Measurements from ENCODE around the gene PHF19.

The PHF19 gene

DNA sequence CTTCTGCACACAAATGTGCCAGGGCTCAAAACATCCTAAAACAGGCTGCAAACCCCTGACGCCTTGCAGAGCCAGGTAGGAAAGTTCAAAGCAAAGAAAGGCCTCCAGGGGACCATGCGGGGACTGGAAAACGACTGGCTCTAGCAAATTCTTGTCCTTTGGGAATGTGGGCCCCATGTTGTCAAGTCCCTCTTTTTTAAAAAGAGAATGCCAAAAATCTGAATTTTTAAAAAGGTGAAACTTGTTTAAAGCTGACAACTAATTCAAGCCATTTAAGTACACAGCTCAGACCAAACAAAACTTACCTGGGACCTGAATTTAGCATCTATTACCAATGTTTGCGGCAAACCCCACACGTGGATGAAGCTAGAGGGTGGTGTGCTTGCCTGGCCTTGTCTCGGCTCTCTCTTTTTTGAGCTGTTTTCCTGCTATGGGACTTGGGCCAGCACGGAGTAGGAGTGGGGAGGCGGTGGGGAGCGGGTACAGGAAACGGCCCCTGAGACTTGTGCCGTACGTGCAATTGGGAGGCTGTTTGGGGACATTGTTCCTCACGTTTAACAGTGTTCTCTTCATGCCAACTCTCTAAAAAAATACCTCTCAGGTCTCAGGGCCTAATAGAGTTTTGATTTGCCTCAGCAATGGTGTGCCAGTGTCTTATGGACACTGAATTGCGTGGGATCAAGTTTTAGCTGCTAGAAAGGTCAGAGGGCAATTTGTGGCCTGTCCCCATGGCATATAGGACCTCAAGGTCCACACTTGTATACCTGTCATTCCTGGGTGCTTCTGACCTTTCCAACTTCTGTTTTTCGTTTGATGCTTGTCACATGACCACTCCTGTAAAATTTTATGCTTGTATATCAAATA, 15.1 kb upstream of the PHF19 start:
- DNase-seq, result no peak

DNA sequence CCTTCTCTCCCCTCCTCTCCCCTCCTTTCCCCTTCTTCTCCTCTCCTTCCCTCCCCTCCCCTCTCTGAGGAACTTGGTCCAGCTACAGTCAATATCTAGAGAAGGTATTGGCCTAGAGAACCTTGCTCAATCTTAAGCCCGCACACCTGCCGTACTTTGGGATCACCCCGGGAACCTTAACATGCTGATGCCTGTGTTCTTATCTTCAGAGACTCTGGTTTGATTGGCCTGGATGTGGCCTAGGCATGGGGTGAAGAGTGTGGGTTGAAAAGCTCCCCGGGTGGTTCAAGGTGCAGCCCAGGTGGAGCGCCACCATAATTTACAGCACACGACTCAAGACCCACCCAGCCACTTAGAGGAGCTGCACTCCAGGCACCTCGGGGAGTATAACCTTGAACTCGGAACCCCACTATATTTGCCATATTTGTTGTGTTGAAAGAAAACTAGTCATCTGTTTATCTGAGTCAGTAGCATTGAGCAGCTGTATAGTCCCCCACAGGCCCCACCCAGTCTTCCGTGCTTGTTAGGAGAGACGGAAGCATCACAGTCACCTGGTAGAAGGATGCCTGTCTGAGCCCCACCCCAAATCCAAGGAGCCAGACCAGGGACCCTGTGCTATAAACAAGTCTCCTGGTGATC, 14.4 kb upstream of the PHF19 start:
- DNase-seq, result no peak

DNA sequence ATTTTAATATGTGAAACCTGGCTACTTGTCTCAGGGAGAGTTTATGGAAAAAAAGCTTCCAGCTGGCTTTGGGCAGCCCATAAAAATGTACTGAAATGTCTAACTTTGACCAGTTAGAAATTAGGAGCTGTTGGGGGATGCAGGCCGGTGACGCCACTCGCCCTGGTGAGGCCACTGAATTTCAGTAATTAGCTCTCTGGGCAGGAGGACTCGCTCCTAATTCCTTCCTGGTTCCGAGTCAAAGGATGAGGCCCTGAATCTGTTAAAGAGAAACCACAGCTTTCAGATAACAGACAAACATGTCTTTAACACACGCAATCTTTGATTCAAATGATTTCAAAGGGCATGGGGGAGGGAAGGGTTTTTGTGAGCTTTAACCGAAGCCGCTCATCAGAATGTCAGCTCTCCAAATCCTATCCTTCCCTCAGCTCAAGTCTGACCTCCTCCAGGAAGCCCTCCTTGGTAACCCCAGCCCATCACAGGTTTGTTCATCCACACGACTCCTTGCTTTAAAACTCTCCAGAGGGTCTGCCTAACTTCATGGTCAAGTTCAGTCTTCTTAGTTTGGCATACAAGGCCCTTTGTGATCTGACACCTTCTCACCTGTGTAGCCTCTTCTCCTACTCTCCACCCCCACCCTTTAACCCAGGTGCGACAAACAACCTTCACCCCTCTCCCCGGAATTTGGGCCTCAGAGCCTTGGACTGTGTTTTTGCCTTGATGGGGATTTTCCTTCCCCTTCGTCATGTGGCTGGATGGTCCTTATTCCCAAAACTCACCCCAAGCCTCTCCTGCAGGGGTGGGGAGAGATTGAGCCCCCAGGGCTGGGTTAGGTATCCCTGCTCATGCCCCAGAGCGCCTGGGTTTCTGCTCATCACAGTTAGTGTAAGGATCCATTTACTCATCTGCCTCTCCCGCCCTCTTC, 13.6 kb upstream of the PHF19 start:
- no peak for DNase-seq

DNA sequence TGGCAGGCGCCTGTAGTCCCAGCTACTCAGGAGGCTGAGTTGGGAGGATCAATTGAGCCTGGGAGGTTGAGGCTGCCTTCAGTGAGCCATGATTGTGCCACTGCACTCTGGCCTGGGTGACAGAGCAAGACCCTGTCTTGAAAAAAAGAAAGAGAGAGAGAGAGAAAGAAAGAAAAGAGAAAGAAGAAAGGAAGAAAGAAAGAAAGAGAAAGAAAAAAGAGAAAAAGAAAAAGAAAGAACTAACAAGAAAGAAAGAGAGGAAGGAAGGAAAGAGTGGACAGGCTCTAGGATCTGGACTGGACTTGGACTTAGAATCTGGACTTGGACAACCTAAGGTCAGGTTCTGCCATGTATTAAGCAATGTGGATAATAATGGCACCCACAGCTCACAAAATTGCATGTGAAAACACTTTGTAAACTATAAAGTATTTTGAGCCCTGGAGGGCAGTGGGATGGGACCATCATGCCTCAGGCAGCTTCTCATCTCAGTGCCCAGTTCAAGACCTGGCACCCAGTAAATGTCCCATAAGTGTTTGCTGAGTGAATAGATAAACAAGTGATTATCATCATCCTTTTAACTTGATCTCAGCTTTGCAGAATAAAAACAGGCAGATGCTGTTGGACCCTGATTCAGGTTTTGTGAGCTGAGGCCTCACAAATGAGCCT, 12.8 kb upstream of the PHF19 start:
- DNase-seq, result no peak

DNA sequence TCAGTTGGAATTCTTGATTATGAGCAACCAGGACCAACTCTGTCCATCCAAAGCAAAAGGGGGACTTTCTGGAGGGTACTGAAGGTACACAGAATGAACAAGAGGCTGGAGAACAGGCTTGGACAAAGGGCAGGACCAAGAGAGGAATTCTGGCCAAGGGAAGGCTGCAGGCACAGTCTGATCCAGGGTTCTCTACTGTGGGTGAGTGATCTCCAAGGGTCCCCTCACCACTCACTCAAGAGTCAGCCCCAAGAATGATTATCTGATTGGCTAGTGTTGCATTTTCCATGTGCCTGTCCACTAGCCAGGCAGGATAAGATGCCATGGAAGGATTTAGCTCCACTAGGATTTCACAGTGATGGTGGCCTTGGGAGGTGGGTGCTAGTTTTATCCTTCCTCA, 11.6 kb upstream of the PHF19 start:
- no peak for DNase-seq

DNA sequence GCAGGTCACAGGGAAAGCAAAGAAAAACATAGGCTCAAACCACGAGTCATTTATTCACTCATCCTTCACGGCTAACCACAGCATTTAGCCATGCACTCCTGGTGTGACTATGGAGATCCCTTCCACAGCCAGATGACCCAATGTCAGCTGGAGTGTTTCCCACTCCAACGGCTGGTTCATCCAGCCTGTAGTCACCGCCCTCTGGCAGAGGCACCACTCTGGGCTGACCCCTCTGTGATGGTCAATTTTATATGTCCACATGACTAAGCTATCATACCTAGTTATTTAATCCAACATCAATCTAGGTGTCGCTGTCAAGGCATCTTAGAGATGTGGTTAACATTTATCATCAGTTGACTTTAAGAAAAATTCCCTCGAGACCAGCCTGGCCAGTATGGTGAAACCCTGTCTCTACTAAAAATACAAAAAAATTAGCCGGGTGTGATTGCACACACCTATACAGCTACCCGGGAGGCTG, 9.5 kb upstream of the PHF19 start:
- no peak for DNase-seq

DNA sequence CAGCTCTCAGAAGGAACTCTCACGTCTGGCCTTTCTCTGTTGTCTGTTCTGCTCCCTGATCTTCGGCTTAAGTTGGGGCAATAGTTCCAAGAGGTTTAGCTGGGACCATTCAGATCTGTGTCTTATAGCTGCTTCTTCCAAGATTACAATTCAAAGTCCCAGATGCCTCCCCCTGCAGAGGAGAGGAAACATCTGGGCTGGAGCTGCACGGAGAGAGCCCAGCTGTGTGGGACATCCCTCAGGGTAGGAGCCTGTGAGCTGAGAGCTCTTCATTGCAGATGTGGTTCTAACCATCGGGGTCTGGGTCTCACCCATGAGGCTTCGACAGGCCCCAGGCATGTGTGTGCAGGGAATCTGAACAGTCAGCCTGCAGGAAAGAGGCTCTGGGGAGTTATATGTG, 9.0 kb upstream of the PHF19 start:
- no peak for DNase-seq

DNA sequence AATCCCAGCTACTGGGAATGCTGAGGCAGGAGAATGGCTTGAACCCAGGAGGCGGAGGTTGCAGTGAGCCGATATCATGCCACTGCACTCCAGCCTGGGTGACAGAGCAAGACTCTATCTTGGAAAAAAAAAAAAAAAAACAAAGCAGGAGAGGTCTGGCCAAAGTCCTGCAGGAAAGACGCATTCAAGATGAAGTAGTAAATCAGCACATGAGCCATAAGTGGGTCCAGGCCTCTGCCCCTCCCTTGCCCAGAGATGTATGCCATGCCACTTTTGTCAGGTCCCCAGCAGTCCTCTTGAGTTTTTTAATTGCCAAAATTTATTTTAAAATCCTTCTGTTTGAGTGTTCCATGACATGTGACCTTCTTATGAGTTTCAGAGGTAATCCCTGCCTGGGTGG, 8.5 kb upstream of the PHF19 start:
- no peak for DNase-seq

DNA sequence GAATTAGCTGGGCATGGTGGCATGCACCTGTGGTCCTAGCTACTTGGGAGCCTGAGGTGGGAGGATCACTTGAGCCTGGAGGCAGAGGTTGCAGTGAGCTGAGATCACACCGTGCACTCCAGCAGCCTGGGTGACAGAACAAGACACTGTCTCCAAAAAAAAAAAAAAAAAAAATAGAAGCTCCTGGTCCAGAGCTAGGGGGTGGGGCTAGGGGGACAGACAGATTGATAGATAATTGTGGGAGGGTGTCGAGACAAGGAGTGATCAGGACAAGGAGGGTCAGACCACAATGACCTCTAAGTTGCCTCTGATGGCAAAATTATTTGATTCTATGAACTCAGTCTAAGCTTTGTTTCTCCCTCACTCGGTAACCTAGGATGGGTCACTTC, 6.6 kb upstream of the PHF19 start:
- DNase-seq, result no peak

DNA sequence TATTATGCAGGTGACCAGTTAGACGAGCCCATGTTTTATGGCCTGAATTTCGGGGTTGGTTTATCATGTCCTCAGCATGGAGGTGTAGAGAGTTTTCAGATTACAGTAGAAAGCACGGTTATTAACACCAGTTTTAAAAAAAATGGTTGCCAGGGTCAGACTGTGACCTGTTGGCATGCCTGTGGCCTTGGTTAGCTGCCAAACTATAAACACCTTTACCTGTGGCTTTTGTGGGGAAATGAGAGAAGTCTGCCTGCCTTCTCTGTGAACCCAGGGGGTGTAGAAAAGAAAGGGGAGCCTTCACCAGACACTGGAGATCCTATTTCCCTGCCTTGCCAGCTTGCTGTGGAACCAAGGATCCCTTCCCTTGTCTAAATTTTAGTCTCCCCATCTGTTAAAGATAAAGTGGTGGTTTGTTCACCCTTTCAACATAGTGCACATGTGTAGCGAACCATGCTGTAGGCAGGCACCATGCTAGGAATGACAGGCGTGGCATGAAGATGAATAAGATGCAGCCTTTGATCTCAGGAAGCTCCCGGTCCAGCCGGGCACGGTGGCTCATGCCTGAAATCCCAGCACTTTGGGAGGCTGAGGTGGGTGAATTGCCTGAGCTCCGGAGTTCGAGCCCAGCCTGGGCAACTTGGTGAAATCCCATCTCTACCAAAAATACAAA, 6.1 kb upstream of the PHF19 start:
- no peak for DNase-seq

DNA sequence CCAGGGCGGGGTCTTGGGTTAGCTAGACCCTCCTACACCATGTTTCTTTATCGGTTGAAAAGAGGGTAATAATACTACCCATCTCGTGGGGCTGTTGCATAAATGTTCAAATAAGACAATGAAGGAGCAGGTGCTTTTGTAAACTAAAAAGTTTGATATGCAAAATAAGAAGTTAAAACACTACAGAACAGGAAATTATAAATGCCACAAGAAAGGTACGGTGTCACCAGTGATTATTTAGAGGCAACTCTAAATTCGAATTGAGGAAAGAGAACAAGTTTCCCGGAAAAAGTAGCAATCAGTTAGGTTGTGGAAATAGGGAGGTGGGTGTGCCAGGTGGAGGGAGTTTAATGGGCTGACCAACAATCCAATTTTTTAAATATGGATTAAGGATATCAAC, 2.5 kb upstream of the PHF19 start:
- no peak for DNase-seq

DNA sequence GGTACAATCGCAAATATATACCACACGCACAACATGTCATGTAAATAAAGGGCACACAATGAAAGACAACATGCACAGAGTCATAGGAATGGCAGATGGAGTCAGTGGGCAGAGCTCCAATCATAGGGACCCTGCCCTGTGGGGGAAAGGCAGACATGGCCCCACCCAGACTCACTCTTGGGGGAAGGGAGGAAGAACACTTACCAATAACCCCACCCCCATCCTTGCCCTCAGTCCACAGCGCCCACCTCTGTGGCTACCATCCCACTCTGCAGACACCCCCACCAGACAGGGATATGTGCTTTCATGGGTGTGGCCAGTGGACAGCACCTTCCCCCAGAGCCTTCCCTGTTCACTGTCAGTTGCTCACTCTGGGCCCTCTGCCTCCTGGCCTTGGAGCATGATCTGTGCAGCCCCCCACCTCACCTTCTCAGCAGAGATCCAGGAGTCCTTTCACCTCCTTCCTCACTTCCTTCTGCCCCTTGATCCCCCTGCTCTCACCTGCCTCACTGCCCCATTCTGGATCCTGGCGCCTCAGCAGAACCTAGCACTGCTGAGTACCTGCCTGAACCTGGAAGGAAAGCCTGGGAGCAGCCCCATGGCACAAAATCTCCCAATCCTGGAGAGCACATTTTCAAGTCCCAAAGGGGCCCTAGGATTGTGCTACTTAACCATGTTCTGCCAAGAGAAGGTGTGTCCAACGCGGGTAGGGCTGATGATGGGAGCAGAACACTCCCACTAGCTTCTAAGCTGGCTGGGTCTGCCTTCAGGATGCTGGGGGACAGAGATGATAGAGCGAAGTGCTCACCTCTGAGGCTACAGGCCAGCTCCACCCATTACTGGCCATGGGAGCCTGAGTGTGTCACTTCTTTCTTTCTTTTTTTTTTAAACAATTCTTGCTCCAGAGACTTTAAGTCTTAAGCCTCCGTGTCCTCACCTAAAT, 1.5 kb upstream of the PHF19 start:
- DNase-seq, result peak; percentile 58

DNA sequence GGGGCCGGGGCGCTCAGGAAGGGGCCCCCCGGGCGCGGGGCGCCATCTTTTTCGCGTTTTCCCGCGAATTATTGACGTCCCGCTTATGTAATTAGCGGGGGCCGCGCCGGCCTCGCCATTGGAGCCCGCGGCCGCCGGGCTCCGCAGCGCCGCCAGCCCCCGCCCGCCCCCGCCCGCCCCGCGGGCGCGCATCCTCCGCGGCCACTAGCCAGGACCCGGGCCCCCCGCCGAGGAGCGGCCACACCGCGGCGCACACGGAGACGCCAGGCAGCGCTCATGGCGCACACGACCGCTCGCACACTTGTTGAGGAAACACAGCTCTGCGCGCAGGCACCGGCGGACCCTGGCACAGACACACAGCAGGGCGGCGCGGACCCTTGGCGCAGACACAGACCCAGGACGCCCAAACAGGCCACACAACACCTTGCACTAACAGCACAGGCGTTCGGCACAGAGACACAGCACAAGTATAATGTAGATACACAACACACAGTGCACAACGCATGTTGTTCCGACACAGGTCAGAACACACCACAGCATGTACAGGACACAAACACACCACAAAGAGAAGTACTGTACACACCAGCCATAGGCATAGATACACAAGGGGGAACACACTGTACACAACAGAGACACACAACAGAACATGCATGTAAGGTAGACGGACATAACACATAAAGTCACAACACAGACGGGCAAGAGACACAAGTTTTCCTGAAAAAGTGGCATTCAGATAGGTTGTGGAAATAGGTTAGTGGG, 467 bp upstream of the PHF19 start:
- peak; percentile 85 for DNase-seq

DNA sequence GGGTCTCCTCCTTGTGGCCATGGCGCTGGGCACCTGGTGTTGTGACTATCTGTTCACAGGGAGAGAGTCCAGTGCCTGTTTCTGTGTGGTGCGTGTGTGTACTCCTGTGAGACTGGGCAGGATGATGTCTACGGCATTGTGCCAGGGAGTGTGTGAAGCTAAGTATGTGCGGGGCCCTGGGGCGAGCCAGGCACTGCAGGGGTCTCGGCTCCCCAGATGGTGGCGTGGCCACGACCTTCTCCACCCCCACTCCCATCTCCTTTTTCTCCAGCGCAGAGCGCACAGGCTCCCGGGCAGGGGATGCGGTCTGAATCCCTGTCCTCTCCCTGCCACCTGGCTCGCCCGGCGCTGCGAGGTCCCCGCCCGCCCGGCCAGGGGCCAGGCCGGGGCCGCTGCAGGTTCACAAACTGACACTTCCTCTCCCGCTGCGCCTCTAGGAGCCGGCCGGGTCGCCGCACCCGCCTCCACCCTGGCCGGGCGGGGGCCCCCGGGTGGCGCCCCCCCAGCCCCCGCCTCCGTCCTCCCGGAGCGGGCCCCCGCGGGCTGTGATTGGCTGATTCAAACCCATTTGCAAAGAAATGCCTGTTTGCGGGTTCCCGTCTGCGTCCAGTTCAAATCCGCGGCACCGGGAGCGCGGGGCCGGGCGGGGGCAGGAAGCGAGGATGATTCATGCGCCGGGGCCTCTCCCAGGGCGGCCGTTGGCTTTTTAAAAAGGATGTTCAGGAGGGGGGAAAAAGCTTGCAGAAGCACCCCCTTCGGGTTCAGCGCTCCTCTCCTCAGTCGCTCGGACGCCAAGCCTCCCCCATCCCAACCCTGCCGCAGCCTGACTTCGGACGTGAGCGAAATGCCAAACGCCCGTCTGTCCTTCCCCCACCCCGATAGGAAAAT, 790 bp downstream of the PHF19 start:
- peak; percentile 48 for DNase-seq

DNA sequence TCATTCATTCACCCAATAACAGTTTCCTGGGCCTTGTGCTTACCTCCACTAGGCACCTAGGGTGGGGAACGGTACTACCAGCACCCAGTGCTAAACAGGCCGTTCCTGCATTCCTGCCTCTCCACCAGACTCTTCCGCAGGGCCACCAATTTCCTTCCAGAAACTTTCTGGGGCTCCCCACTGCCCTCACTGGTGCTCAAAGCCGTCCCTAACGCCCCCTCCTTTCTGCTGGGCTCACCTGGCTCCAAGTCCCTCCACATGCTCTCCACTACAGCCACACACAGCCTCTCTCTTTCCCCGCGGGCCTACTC, 1.4 kb downstream of the PHF19 start:
- no peak for DNase-seq

DNA sequence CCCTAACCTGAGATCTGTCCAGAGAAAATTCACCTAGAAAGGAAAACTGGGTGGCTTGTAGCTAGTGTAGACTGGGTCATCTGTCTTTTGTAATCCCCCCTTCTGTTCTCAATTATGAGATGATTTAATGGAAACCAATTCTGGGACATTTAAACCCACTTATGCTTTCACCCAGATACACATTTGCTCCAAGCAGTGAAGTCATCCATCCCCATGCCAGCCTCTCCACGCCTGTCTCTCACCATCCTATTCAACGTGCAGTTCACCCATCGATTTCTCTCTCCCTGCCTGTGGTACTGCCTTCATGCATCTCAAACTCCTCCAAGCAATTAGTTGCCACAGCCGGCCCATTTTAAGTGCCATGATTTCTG, 1.8 kb downstream of the PHF19 start:
- no peak for DNase-seq

DNA sequence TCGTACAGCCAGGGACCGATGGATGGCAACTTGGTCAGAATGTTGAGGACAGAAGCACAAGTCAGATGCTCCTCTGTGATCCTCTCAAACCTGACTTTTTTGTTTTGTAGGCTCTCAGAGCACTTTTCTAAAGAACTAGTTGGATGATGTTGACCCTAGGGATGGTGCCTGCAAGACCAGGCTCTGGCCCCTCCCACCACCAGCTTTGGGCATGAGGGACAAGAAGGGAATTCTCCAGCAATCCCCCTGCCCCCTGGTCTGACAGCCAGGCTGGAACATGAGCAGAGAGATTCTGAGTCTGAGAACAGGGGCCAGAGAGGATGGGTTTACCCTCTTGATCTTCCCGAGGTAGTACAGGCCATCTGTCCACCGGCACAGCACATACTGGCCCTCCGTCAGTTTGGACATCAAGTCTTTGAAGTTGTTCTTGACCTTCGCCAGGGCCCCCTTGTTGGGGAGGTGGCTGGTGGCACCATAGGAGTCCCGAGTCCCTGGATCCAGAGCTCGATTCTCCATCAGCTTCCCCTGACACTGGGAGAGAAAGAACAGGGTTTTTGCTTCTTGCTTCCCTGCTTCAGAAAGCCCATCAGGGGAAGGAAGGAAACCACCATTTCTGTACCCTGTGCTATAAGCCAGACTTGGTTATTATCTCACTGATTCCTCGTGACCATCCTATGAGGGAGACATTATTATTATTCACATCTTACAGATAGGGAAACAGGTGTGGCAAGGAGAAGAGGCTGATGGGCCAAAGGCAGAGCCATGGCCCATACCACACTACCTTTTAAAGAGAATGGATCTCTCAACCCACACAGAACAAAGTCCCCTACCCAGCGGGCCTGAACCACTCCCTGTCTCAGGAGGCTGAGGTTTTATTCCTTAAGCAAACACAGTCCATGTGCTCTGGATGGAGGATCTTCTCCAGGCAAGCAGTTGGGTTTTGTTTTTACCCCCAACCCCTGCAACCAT, 2.5 kb downstream of the PHF19 start:
- no peak for DNase-seq

DNA sequence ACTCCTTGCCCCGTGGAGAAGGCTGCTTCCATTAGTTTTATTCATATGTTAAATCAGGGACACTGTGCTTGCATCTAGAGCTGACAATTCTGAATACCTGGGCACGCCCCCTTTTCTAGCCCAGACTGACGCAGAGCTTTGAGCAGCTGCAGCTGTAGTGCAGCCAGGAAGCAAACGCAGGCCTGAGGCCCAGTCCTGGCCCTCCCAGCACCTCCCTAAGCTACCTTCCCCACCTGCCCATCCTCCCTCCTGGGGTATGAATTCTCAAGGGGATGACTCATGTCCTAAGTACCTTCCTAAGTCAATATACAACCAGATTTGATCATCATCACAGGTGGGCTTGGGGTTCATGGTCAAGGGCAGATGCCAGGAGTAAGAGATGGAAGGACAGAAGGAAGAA, 3.5 kb downstream of the PHF19 start:
- DNase-seq, result no peak

All from NCI-H748 treated with DMSO at 0.1 percent for 48 hours (cell line).